ENCODE measurements around the gene MBD1. TPM values are rescaled to one million over a fixed set of nuclear protein-coding genes. Genes with fewer than 3 reads are reported as not detected.

Gene MBD1
- total and polyA plus RNA-seq, 2 of the 13 experiments (the other 11 are each of a cell fraction or from before 2014, with no cell fraction given): 25.5 to 28.6 TPM

DNA sequence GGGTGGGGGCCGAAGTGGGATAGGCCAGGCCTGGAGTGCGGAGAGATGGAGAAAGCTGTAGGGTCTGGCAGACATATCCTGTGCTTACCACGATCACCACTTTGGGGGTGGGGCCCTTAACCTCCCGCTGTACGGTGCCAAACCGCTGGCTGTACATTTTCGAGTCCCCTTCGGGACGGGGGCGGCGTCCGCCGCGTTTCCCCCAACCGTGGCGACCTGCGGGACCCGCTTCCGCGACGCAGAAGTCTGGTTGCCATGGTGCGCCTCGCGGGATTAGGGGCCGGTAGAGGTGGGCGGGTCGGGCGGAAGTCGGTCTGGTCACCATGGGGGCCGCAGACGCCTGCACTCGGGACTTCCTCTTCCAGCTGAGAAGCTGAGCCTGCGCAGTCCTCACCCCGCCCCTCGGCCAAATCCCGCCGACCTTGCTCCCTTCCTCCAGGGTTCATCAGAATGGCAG lies 15.0 kb downstream of the MBD1 start, which contains the start of gene CFAP53 (continued):
- TF ChIP-seq SRY (CRISPR knock-in tag; IDR thresholded peaks at IDR 0.05): no peak
- TF ChIP-seq ZNF83 (CRISPR knock-in tag; IDR thresholded peaks at IDR 0.05; ENCODE audit: borderline replicate concordance): no peak
- TF ChIP-seq ARHGAP35 (CRISPR knock-in tag; IDR thresholded peaks at IDR 0.05; ENCODE audit: borderline replicate concordance): no peak; the same call in 1 of the 2 replicates
- TF ChIP-seq HNRNPH1 (optimal IDR thresholded peaks at IDR 0.05; ENCODE audit: low read depth, low read length): no peak
- TF ChIP-seq SNRNP70 (IDR thresholded peaks at IDR 0.05; ENCODE audit: low read depth, low read length): no peak
- TF ChIP-seq FOXK2 (IDR thresholded peaks at IDR 0.05): no peak
- TF ChIP-seq ZNF33B (CRISPR knock-in tag; IDR thresholded peaks at IDR 0.05): no peak
- TF ChIP-seq DDIT3 (CRISPR knock-in tag; IDR thresholded peaks at IDR 0.05): no peak
- no peak for TF ChIP-seq HNRNPUL1 (IDR thresholded peaks at IDR 0.05; ENCODE audit: low read depth, low read length)
- 0 out of 2 replicates have a peak, but pooled peaks have one; percentile 19 for TF ChIP-seq POLR2AphosphoS5 (IDR thresholded peaks at IDR 0.05; ENCODE audit: low read depth, low read length)
- no peak for TF ChIP-seq MTF2 (CRISPR knock-in tag; IDR thresholded peaks at IDR 0.05; ENCODE audit: borderline replicate concordance)
- TF ChIP-seq ZNF792 (CRISPR knock-in tag; IDR thresholded peaks at IDR 0.05): no peak
- TF ChIP-seq FOXP1 (IDR thresholded peaks at IDR 0.05): no peak
- TF ChIP-seq FOXP1 (CRISPR knock-in tag; IDR thresholded peaks at IDR 0.05): no peak
- no peak for TF ChIP-seq ZNF7 (CRISPR knock-in tag; IDR thresholded peaks at IDR 0.05)
- no peak for TF ChIP-seq ZMYM2 (CRISPR knock-in tag; IDR thresholded peaks at IDR 0.05)
- no peak for TF ChIP-seq MAFG (CRISPR knock-in tag; IDR thresholded peaks at IDR 0.05)
- no peak for TF ChIP-seq FLYWCH1 (CRISPR knock-in tag; IDR thresholded peaks at IDR 0.05)
- no peak for TF ChIP-seq ZNF773 (CRISPR knock-in tag; IDR thresholded peaks at IDR 0.05; ENCODE audit: borderline replicate concordance)
- no peak for TF ChIP-seq ZNF660 (CRISPR knock-in tag; IDR thresholded peaks at IDR 0.05; ENCODE audit: borderline replicate concordance, low read depth)
- TF ChIP-seq, protein P1, sequence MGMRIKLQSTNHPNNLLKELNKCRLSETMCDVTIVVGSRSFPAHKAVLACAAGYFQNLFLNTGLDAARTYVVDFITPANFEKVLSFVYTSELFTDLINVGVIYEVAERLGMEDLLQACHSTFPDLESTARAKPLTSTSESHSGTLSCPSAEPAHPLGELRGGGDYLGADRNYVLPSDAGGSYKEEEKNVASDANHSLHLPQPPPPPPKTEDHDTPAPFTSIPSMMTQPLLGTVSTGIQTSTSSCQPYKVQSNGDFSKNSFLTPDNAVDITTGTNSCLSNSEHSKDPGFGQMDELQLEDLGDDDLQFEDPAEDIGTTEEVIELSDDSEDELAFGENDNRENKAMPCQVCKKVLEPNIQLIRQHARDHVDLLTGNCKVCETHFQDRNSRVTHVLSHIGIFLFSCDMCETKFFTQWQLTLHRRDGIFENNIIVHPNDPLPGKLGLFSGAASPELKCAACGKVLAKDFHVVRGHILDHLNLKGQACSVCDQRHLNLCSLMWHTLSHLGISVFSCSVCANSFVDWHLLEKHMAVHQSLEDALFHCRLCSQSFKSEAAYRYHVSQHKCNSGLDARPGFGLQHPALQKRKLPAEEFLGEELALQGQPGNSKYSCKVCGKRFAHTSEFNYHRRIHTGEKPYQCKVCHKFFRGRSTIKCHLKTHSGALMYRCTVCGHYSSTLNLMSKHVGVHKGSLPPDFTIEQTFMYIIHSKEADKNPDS (CRISPR knock-in tag; IDR thresholded peaks at IDR 0.05): no peak
- TF ChIP-seq PLSCR1 (CRISPR knock-in tag; IDR thresholded peaks at IDR 0.05; ENCODE audit: borderline replicate concordance): no peak
- TF ChIP-seq, protein P2, sequence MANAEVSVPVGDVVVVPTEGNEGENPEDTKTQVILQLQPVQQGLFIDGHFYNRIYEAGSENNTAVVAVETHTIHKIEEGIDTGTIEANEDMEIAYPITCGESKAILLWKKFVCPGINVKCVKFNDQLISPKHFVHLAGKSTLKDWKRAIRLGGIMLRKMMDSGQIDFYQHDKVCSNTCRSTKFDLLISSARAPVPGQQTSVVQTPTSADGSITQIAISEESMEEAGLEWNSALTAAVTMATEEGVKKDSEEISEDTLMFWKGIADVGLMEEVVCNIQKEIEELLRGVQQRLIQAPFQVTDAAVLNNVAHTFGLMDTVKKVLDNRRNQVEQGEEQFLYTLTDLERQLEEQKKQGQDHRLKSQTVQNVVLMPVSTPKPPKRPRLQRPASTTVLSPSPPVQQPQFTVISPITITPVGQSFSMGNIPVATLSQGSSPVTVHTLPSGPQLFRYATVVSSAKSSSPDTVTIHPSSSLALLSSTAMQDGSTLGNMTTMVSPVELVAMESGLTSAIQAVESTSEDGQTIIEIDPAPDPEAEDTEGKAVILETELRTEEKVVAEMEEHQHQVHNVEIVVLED (CRISPR knock-in tag; IDR thresholded peaks at IDR 0.05; ENCODE audit: borderline replicate concordance): peak; percentile 52; the same call in 1 of the 2 replicates
- TF ChIP-seq MYPOP (CRISPR knock-in tag; IDR thresholded peaks at IDR 0.05): no peak
- TF ChIP-seq TFDP2 (CRISPR knock-in tag; IDR thresholded peaks at IDR 0.05): no peak
- no peak; the same call in 1 of the 2 replicates for TF ChIP-seq SIN3B (IDR thresholded peaks at IDR 0.05; ENCODE audit: low read length)

Measured in HepG2 (cell line).